Measurements from ENCODE around the gene USP10. TPM values are rescaled to one million over a fixed set of nuclear protein-coding genes. Genes with fewer than 3 reads are reported as not detected.
"Not testable (repeated sequence)": the region's sequence is repeated elsewhere in the genome, so short reads cannot be mapped to it uniquely, and the experiment has no call there.

Gene USP10
- total and polyA plus RNA-seq, 2 donors (not counting 3 experiments of a cell fraction or from before 2014, with no cell fraction given), result 84.0 to 115 TPM

DNA sequence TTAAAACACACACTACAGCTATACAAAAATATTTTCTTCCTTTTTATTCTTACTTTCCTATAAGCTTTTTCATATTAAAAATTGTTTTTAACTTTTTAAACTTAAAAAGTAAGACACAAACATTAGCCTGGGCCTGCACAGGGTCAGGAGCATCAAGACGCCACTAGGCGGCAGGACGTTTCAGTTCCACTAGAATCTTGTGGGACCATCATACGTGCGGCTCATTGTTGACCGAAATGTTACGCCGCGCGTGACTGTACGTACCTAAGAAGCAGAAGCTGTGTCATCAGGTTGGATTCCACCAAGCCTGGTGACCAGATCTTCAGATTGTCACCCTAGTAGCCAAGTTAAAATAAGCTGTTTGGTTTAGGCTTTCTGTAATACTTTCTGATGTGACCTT lies 47.1 kb downstream of the USP10 start:
- intact Hi-C loops (cut with micrococcal nuclease) (no loop called here), dilution Hi-C loops (cut with MboI; ENCODE audit: extremely low pct_ligation_motif_present, low sequenced_read_pairs) (no loop called here)
- FAIRE-seq (no peak), DNase-seq (ENCODE audit: low read depth, low spot score) (no peak)
- Histone ChIP-seq H3K9ac (replicated peaks; ENCODE audit: extremely low read depth, insufficient read depth, low read length) (no peak overlapping the region), H3K27ac (ENCODE audit: insufficient read depth, low read depth, low read length) (no peak overlapping the region), H3K9me3 (replicated peaks; ENCODE audit: control insufficient read depth, insufficient read depth, low read length) (no peaks in the 10 kb centered on the region), H3K4me2 (ENCODE audit: insufficient read depth, low read length) (no peak overlapping the region), H3K4me3 (replicated peaks in 1 of 3; ENCODE audit: insufficient read depth in 1 of 3, low read depth in 1 of 3, low read length in 3 of 3) (no peak overlapping the region), H3K4me1 (ENCODE audit: control insufficient read depth, extremely low read depth, insufficient read depth, low read length) (peaks cover 4% of the 10 kb centered on the region), H2AFZ (ENCODE audit: low read depth, low read length) (no peak overlapping the region), H3K79me2 (ENCODE audit: control insufficient read depth, insufficient read depth, low read length) (peaks cover 83% of the 10 kb centered on the region), H3K36me3 (ENCODE audit: control insufficient read depth in 2 of 2, extremely low read depth in 1 of 2, insufficient read depth in 2 of 2, low read length in 2 of 2) (peaks cover 2 to 3% of the 10 kb centered on the region in 2 experiments), H3K27me3 (ENCODE audit: control insufficient read depth in 2 of 2, insufficient read depth in 2 of 2, low read length in 2 of 2) (no peaks in the 10 kb centered on the region), H4K20me1 (replicated peaks; ENCODE audit: control insufficient read depth, extremely low read depth, insufficient read depth, low read length) (peaks cover 5% of the 10 kb centered on the region), H3K9me1 (replicated peaks; ENCODE audit: control insufficient read depth, extremely low read depth, insufficient read depth, low read length) (no peaks in the 10 kb centered on the region)
- ChIA-PET CTCF (interaction anchor here (0.7 to 3.4 kb wide), 7 partner anchors 8 to 255 kb away, joined by 3 to 30 read pairs (median 5); no protein-coding TSS in a partner anchor), POLR2A (no interaction called here)
- no TSS peak for BruUV-seq (replicated peaks)
- no peak for TF ChIP-seq FOS (IDR thresholded peaks at IDR 0.05; ENCODE audit: borderline replicate concordance, insufficient read depth, low read length)
- TF ChIP-seq CTCF (IDR thresholded peaks at IDR 0.05; ENCODE audit: extremely low read depth in 1 of 2, insufficient read depth in 1 of 2, low read depth in 1 of 2, low read length in 2 of 2), result peak in 1 of 2 donors; percentile 8

DNA sequence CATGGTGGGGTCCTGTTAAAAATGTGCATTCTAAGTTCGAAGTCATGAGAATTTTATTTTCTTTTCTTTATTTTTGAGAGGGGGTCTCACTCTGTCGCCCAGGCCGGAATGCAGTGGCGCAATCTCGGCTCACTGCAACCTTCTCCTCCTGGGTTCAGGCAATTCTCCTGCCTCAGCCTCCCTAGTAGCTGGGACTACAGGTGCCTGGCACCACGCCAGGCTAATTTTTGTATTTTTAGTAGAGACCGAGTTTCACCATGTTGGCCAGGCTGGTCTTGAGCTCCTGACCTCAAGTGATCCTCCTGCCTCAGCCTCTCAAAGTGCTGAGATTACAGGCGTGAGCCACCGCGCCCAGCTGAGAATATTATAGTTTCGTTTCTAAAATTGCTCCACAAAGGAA lies 48.4 kb downstream of the USP10 start:
- peaks cover 83% of the 10 kb centered on the region for H3K79me2 ChIP-seq (ENCODE audit: control insufficient read depth, insufficient read depth, low read length)
- CTCF ChIA-PET, result interaction anchor here (2.9 to 3.4 kb wide), 3 partner anchors 9 to 224 kb away, joined by 10 to 30 read pairs (median 23); no protein-coding TSS in a partner anchor
- H3K27me3 ChIP-seq (ENCODE audit: control insufficient read depth in 2 of 2, insufficient read depth in 2 of 2, low read length in 2 of 2); BruUV-seq (replicated peaks); DNase-seq (ENCODE audit: low read depth, low spot score); POLR2A ChIA-PET; H2AFZ ChIP-seq (ENCODE audit: low read depth, low read length); dilution Hi-C loops (cut with MboI; ENCODE audit: extremely low pct_ligation_motif_present, low sequenced_read_pairs); H3K27ac ChIP-seq (ENCODE audit: insufficient read depth, low read depth, low read length); H3K9me3 ChIP-seq (replicated peaks; ENCODE audit: control insufficient read depth, insufficient read depth, low read length); H3K4me1 ChIP-seq (ENCODE audit: control insufficient read depth, extremely low read depth, insufficient read depth, low read length); H4K20me1 ChIP-seq (replicated peaks; ENCODE audit: control insufficient read depth, extremely low read depth, insufficient read depth, low read length); H3K36me3 ChIP-seq (ENCODE audit: control insufficient read depth in 2 of 2, extremely low read depth in 1 of 2, insufficient read depth in 2 of 2, low read length in 2 of 2); H3K9ac ChIP-seq (replicated peaks; ENCODE audit: extremely low read depth, insufficient read depth, low read length); H3K9me1 ChIP-seq (replicated peaks; ENCODE audit: control insufficient read depth, extremely low read depth, insufficient read depth, low read length); intact Hi-C loops (cut with micrococcal nuclease); H3K4me2 ChIP-seq (ENCODE audit: insufficient read depth, low read length); H3K4me3 ChIP-seq (replicated peaks in 1 of 3; ENCODE audit: insufficient read depth in 1 of 3, low read depth in 1 of 3, low read length in 3 of 3); FAIRE-seq: not testable (repeated sequence)

All from endothelial cell of umbilical vein (primary cell).